Choroid plexus epithelial cell (primary cell): ENCODE data around the gene ARHGAP26.

Experiments used
- DNase-seq: peaks from one replicate; pipeline ENCODE4 v3.0.0-alpha.2; 2010; ENCODE audit warnings: low read depth
- H3K4me3 ChIP-seq: 2 replicates; pipeline ENCODE4 v1.5.1; 2011; ENCODE audit warnings: low read depth, mild to moderate bottlenecking, control low read depth, low read length, moderate library complexity
- CTCF ChIP-seq: conservative IDR thresholded peaks from 2 replicates; pipeline ENCODE4 v1.5.1; 2011; ENCODE audit warnings: low read depth, mild to moderate bottlenecking, control low read depth, inconsistent platforms, low read length, moderate library complexity

The ARHGAP26 gene

DNA sequence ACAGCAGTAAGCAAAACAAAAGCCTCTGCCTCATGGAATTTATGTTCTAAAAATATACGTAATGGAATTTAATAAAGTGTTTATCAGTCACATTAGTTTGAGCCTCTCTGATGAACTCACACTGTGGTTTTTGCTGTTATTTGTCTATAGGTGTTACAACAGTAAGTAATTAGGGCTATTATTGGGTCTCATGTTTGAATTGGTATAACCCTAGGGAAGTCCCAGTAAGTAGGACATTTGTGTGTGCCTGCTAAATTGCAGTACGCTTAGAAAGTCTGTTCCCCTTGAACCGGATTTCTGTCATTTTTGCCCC, 435.7 kb downstream of the ARHGAP26 start:
- no peak for TF ChIP-seq CTCF
- H3K4me3 ChIP-seq = no peak overlapping the region
- no peak for DNase-seq

DNA sequence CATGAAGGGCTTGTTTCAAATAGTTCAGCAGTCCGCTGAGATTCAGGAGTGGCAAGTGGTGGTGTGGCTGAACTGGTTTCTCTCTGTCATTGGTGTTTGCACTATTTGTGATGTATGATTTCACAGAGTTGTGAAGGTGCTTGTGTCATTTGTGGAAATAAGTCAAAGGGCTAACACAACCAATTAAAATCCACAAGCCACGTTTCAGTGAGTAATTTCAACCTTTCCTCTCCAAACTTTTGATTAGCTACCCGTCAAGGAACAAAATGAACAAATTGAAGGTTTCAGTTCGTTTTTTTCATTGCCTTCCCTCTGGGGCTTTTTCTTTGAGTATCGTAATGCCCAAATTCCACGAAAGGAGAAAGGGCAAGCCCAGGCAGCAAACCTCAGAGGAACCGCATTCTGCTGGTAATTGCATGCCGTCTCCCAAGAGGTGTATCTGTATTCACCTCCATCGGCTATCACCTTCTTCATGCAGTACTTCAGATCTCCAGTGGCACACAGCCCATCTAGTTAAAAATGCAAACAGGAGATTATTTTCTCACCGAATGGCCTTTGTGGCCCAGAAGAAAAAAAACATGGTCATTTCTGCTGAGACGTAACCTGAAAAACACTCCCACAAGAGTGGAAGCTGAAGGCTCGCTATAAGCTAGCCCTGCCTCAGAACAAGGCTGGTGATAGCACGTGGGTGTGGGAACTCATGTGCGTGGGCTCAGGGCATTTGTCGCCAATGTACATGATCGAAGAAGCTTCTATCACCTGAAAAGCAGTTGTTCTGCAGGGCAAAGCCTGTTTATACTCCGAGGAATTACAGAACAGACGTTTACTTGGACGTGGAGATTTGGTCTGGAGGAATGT, 436.2 kb downstream of the ARHGAP26 start:
- no peak for TF ChIP-seq CTCF
- no peak overlapping the region for H3K4me3 ChIP-seq
- no peak for DNase-seq

DNA sequence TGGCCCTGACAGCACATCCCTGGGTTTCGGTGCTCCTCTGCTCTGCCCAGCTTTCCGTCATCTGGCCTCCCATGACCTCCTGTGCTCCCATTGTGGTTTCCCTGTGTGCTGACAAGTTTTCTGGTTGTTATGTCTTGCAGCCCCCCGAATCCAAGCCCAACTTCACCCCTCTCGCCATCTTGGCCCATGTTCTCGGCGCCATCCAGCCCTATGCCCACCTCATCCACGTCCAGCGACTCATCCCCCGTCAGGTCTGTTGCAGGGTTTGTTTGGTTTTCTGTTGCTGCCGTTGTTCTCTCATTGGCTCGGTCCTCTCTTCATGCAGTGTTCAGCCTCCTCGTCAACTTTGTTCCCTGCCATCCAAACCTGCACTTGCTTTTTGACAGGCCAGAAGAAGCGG, 436.9 kb downstream of the ARHGAP26 start:
- TF ChIP-seq CTCF = no peak
- no peak overlapping the region for H3K4me3 ChIP-seq
- DNase-seq = no peak

- H3K4me3 ChIP-seq = no peak overlapping the region
- peak; percentile 26 for DNase-seq
- no peak for TF ChIP-seq CTCF
Observed at GRCh38 chr5:143207563-143208364, 437.6 kb downstream of the ARHGAP26 start.

GRCh38 chr5:143208365-143208641, 438.1 kb downstream of the ARHGAP26 start:
- no peak for TF ChIP-seq CTCF
- no peak overlapping the region for H3K4me3 ChIP-seq
- no peak for DNase-seq

- peak; percentile 30 for TF ChIP-seq CTCF
- H3K4me3 ChIP-seq = no peak overlapping the region
- DNase-seq = no peak
Observed at GRCh38 chr5:143208781-143209510, 438.8 kb downstream of the ARHGAP26 start.
